Mesothelial cell of epicardium (in vitro differentiated cells): ENCODE results near the gene PGBD5. TPM values are rescaled to one million over a fixed set of nuclear protein-coding genes. Genes with fewer than 3 reads are reported as not detected.

ENCODE experiments used
- DNase-seq, 2 experiments: peaks; one replicate each; pipeline ENCODE4 v3.0.0; 2021; ENCODE audit warnings: low spot score in 2 of 2; ENCODE audit not compliant: unreplicated experiment in 2 of 2
- H3K27ac Mint-ChIP-seq: 2 replicates; pipeline ENCODE4 v1.8.0; 2021; ENCODE audit warnings: mixed read lengths
- H3K27me3 Mint-ChIP-seq: 2 replicates; pipeline ENCODE4 v1.8.0; 2021; ENCODE audit warnings: low read depth, mixed read lengths
- H3K36me3 Mint-ChIP-seq: 2 replicates; pipeline ENCODE4 v1.8.0; 2021; ENCODE audit warnings: mixed read lengths
- H3K4me1 Mint-ChIP-seq: 2 replicates; pipeline ENCODE4 v1.8.0; 2021; ENCODE audit warnings: mixed read lengths
- H3K4me3 Mint-ChIP-seq: 2 replicates; pipeline ENCODE4 v1.8.0; 2021; ENCODE audit warnings: mild to moderate bottlenecking, moderate library complexity, mixed read lengths
- H3K9me3 Mint-ChIP-seq: 2 replicates; pipeline ENCODE4 v1.8.0; 2021; ENCODE audit warnings: mixed read lengths
- total RNA-seq: library from RNA; stranded (reverse); gene quantifications from 3 replicates; pipeline ENCODE4 v1.2.1, GENCODE V29; 2021
- TF ChIP-seq, protein P1 (sequence below): fragments of 200-600 bp; sonication (generic); IDR thresholded peaks from one replicate; pipeline ENCODE4 v1.5.0; 2021; ENCODE audit warnings: antibody characterized with exemption; ENCODE audit not compliant: unreplicated experiment

The PGBD5 gene
- total RNA-seq, 1 donor from 2014 or later = 0.94 TPM

DNA sequence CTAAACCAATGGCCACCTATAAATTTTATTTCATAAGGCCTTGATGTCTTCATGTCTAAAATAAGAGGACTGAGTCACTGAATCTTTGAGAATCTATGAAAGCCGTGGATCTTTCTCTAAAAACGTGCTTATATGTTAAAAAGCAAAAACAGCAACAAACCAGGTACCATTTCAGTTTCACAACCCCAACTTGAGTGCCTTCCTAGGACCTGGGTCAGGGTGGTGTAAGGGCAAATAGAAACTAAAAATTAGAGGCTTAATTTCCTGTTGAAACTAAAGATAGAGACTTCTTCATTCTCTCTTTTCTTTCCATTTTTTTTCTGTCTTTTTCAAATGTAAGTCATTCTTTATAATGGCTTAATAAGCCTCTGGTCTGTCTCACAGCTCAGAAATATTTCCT is 27.2 kb upstream of the PGBD5 start:
- TF ChIP-seq, protein P1, sequence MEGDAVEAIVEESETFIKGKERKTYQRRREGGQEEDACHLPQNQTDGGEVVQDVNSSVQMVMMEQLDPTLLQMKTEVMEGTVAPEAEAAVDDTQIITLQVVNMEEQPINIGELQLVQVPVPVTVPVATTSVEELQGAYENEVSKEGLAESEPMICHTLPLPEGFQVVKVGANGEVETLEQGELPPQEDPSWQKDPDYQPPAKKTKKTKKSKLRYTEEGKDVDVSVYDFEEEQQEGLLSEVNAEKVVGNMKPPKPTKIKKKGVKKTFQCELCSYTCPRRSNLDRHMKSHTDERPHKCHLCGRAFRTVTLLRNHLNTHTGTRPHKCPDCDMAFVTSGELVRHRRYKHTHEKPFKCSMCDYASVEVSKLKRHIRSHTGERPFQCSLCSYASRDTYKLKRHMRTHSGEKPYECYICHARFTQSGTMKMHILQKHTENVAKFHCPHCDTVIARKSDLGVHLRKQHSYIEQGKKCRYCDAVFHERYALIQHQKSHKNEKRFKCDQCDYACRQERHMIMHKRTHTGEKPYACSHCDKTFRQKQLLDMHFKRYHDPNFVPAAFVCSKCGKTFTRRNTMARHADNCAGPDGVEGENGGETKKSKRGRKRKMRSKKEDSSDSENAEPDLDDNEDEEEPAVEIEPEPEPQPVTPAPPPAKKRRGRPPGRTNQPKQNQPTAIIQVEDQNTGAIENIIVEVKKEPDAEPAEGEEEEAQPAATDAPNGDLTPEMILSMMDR = no peak
- H3K4me1 Mint-ChIP-seq = no peaks in the 10 kb centered on the region

DNA sequence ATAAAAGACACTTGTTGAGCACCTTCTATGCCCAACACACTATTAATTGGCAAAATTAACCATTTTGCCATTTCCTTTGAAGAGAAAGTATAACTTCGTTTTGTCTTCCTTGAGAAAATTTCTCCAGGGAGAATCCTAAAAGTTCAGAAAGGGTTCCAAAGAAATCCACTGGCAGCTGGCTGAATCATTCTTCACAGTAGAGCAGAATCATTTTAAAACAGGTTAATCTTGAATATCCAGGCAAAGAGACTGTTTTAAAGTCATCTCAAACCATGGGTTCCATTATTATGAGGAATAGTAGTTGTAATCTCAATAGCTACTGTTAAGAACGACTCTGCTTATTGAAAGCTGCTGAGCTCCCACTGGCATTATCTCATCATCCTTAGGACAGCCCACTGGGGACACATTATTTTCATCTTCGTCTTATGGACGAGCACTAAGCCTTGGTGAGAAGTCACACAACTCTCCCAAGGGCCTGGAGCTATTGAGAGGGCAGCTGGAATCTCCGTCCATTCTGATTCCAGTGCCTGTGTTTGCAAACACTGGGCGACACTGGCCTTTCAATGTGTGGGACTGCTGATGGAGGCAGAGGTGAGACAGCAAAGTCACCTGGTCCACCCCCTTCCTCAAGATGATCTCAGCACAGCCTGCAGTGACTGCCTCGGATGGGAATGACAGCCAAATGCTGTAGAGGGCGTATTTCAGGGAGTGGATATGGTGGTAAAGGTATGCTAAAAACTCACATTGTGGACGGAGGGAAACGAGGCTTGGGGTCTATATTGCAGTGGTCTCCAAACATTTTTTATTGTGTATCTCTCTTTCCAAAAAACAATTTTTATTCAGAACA is 15.3 kb upstream of the PGBD5 start:
- TF ChIP-seq, protein P1 = no peak
- H3K4me3 Mint-ChIP-seq = no peak overlapping the region
- H3K4me1 Mint-ChIP-seq = no peaks in the 10 kb centered on the region
- H3K36me3 Mint-ChIP-seq = no peaks in the 10 kb centered on the region
- H3K9me3 Mint-ChIP-seq = peaks cover 22% of the 10 kb centered on the region
- DNase-seq = no peak
- no peak overlapping the region for H3K27ac Mint-ChIP-seq
- H3K27me3 Mint-ChIP-seq = peaks cover 54% of the 10 kb centered on the region

More for the DNA sequence above, 27.2 kb upstream of the PGBD5 start:
- Mint-ChIP-seq H3K27ac (no peak overlapping the region), H3K36me3 (no peaks in the 10 kb centered on the region), H3K4me3 (no peak overlapping the region), H3K9me3 (no peaks in the 10 kb centered on the region), H3K27me3 (peaks cover 24% of the 10 kb centered on the region)
- DNase-seq = no peak

DNA sequence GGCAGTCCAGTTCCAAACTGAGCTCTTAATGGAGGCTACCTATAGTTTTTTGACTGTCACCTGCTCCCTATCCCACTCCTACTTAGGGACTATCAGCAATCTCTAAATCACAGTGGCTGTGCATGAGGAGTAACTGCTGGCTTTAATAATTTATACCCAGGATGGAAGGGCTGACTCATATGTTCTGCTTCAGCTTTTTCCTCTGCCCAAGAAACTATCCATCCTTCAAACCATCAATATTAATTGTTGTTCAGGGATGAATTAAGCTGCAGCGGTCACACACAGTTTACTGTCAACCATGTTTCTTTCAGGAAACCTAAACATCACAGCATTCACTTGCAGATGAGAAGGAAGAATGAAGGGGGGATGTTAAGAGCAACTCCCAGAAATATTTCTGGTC is 9.0 kb upstream of the PGBD5 start:
- H3K27me3 Mint-ChIP-seq = peaks cover 42% of the 10 kb centered on the region

DNA sequence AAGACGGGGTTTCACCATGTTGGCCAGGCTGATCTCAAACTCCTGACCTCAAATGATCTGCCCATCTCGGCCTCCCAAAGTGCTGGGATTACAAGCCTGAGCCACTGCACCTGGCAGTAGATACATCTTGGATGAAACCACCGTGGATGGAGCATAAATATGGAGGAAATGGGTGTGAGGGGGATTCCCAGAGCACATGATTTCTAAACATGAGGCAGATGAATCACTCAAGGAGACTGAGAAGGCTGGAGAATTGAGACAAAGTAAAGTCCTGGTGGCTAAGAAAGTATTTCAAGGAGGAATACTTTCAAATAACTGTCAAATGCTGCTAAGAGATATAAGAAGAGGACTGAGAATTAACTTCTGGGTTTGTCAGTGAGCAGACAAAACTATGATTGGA is 5.4 kb upstream of the PGBD5 start:
- Mint-ChIP-seq H3K4me1 (peaks cover 2% of the 10 kb centered on the region), H3K27me3 (peaks cover 35% of the 10 kb centered on the region), H3K27ac (no peak overlapping the region), H3K36me3 (no peaks in the 10 kb centered on the region), H3K4me3 (no peak overlapping the region), H3K9me3 (no peaks in the 10 kb centered on the region)
- no peak for DNase-seq
- TF ChIP-seq, protein P1 = no peak

More for the DNA sequence above, 9.0 kb upstream of the PGBD5 start:
- Mint-ChIP-seq H3K9me3 (peaks cover 6% of the 10 kb centered on the region), H3K4me3 (no peak overlapping the region), H3K4me1 (no peaks in the 10 kb centered on the region), H3K27ac (no peak overlapping the region), H3K36me3 (no peaks in the 10 kb centered on the region)
- TF ChIP-seq, protein P1 = no peak
- DNase-seq = no peak

DNA sequence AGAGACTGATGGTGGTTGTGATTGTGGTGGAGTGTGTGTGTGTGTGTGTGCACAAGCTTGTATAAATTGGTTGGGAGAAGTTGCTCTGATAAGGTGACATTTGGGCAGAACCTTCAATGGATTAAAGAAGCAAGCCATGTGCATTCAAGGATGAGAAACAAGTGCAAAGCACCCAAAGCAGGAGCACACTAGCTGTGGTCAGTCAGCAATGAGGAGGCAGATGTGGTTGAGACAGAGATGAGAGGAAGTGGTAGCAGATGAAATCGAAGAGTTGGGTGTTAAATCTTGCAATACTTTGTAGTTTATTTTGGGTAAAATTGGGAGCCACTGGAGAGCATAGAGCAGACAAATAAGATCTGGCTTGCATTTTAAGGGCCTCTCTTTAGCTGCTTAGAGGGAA is 4.4 kb upstream of the PGBD5 start:
- peaks cover 2% of the 10 kb centered on the region for H3K4me1 Mint-ChIP-seq
- no peaks in the 10 kb centered on the region for H3K9me3 Mint-ChIP-seq
- H3K27me3 Mint-ChIP-seq = peaks cover 33% of the 10 kb centered on the region
- H3K27ac Mint-ChIP-seq = no peak overlapping the region
- DNase-seq = no peak
- H3K4me3 Mint-ChIP-seq = no peak overlapping the region
- no peaks in the 10 kb centered on the region for H3K36me3 Mint-ChIP-seq
- TF ChIP-seq, protein P1 = no peak
